IMR-90 (cell line): Measurements from ENCODE around the gene DEPDC5. TPM values are rescaled to one million over a fixed set of nuclear protein-coding genes. Genes with fewer than 3 reads are reported as not detected.

Source experiments
- ATAC-seq: fragments of 200-7000 bp; cut with Tn5 transposase; 2 replicates; pipeline ENCODE4 v1.9.1; 2020; ENCODE audit warnings: low read depth, mild to moderate bottlenecking, moderate library complexity
- BruUV-seq: library from RNA; stranded (reverse); fragments of 400-500 nt; replicated peaks from 2 replicates; lab custom pipeline; 2021; lab: Mats Ljungman, UMichigan
- CTCF ChIA-PET: fragments of 300-600 bp; formaldehyde crosslinking; extraction: SDS; loops from one replicate; lab custom pipeline; 2021; ENCODE audit warnings: antibody characterized with exemption; lab: Yijun Ruan, JAX
- POLR2A ChIA-PET: fragments of 300-600 bp; sonication (Branson Sonifier 250); formaldehyde crosslinking; loops from one replicate; lab custom pipeline; 2022; ENCODE audit warnings: antibody characterized with exemption; ENCODE audit not compliant: unreplicated experiment; lab: Charles Lee
- DNase-seq: peaks from one replicate; pipeline ENCODE4 v3.0.0; 2013
- H2AFZ ChIP-seq: replicated peaks from 2 replicates; pipeline ENCODE3; 2013; ENCODE audit warnings: low read length, mild to moderate bottlenecking; ENCODE audit not compliant: poor library complexity
- H2AK5ac ChIP-seq: 2 replicates; pipeline ENCODE4 v1.6.1; 2013; ENCODE audit warnings: low read depth, low read length, inconsistent platforms
- H2AK9ac ChIP-seq: replicated peaks from 2 replicates; pipeline ENCODE3; 2013; ENCODE audit warnings: mild to moderate bottlenecking, low read depth, low read length, moderate library complexity; ENCODE audit not compliant: poor library complexity
- H2BK120ac ChIP-seq: 2 replicates; pipeline ENCODE4 v1.6.1; 2013; ENCODE audit warnings: low read depth, low read length, inconsistent platforms
- H2BK15ac ChIP-seq: 3 replicates; pipeline ENCODE4 v1.6.1; 2013; ENCODE audit warnings: low read depth, low read length, inconsistent platforms
- H2BK20ac ChIP-seq: 2 replicates; pipeline ENCODE4 v1.6.1; 2013; ENCODE audit warnings: low read depth, mild to moderate bottlenecking, inconsistent platforms, low read length, moderate library complexity
- H2BK5ac ChIP-seq: 2 replicates; pipeline ENCODE4 v1.6.1; 2013; ENCODE audit warnings: mild to moderate bottlenecking, low read depth, low read length, inconsistent platforms; ENCODE audit not compliant: poor library complexity, severe bottlenecking
- H3K14ac ChIP-seq: replicated peaks from 2 replicates; pipeline ENCODE4 v1.6.1; 2013; ENCODE audit warnings: low read depth, low read length, inconsistent platforms
- H3K18ac ChIP-seq: 2 replicates; pipeline ENCODE4 v1.6.1; 2013; ENCODE audit warnings: low read depth, low read length, control low read depth
- H3K23ac ChIP-seq: 2 replicates; pipeline ENCODE4 v1.6.1; 2013; ENCODE audit warnings: low read depth, low read length, inconsistent platforms
- H3K27ac ChIP-seq: 2 replicates; pipeline ENCODE4 v1.5.1; 2013; ENCODE audit warnings: mild to moderate bottlenecking, control low read depth, low read length; ENCODE audit not compliant: insufficient read depth
- H3K27me3 ChIP-seq: 2 replicates; pipeline ENCODE4 v1.6.1; 2013; ENCODE audit warnings: low read length; ENCODE audit not compliant: control insufficient read depth, insufficient read depth
- H3K36me3 ChIP-seq: 2 replicates; pipeline ENCODE4 v1.6.1; 2013; ENCODE audit warnings: low read length, mixed read lengths; ENCODE audit not compliant: control insufficient read depth, insufficient read depth
- H3K4ac ChIP-seq: 2 replicates; pipeline ENCODE4 v1.6.1; 2013; ENCODE audit warnings: low read depth, low read length, inconsistent platforms
- H3K4me1 ChIP-seq: 2 replicates; pipeline ENCODE4 v1.6.1; 2013; ENCODE audit warnings: low read length, mixed read lengths; ENCODE audit not compliant: control insufficient read depth, insufficient read depth
- H3K4me2 ChIP-seq: 2 replicates; pipeline ENCODE4 v1.6.1; 2013; ENCODE audit warnings: low read depth, mild to moderate bottlenecking, control low read depth, low read length, moderate library complexity
- H3K4me3 ChIP-seq: 2 replicates; pipeline ENCODE4 v1.5.1; 2013; ENCODE audit warnings: low read depth, mild to moderate bottlenecking, control low read depth, low read length, moderate library complexity; ENCODE audit not compliant: insufficient read depth
- H3K56ac ChIP-seq: 2 replicates; pipeline ENCODE4 v1.6.1; 2013; ENCODE audit warnings: low read length, inconsistent platforms; ENCODE audit not compliant: insufficient read depth; ENCODE audit errors: extremely low read depth
- H3K79me1 ChIP-seq, 2 experiments: 2 replicates each; pipeline ENCODE4 v1.6.1; 2013; ENCODE audit warnings: low read length in 2 of 2, inconsistent platforms in 1 of 2, low read depth in 1 of 2
- H3K9ac ChIP-seq: 2 replicates; pipeline ENCODE4 v1.6.1; 2013; ENCODE audit warnings: low read depth, low read length, control low read depth
- H3K9me1 ChIP-seq: 2 replicates; pipeline ENCODE4 v1.6.1; 2013; ENCODE audit warnings: low read length, inconsistent platforms; ENCODE audit not compliant: insufficient read depth
- H3K9me3 ChIP-seq: 2 replicates; pipeline ENCODE4 v1.6.1; 2013; ENCODE audit warnings: low read length; ENCODE audit not compliant: control insufficient read depth, insufficient read depth
- H4K20me1 ChIP-seq: 2 replicates; pipeline ENCODE4 v1.6.1; 2013; ENCODE audit warnings: low read length, inconsistent platforms; ENCODE audit not compliant: insufficient read depth
- H4K5ac ChIP-seq: 2 replicates; pipeline ENCODE4 v1.6.1; 2013; ENCODE audit warnings: mild to moderate bottlenecking, low read depth, low read length, control low read depth
- H4K8ac ChIP-seq, 2 experiments: 2 replicates each; pipeline ENCODE4 v1.6.1; 2013; ENCODE audit warnings: low read depth in 2 of 2, low read length in 2 of 2, control low read depth in 1 of 2, inconsistent platforms in 1 of 2
- H4K91ac ChIP-seq: 2 replicates; pipeline ENCODE4 v1.6.1; 2013; ENCODE audit warnings: low read depth, low read length, inconsistent platforms; ENCODE audit not compliant: insufficient read depth
- BHLHE40 ChIP-seq: fragments of 150-350 bp; IDR thresholded peaks from 2 replicates; pipeline ENCODE4 v1.6.1; 2016; ENCODE audit warnings: mild to moderate bottlenecking, low read depth, low read length
- CEBPB ChIP-seq: IDR thresholded peaks from 2 replicates; pipeline ENCODE4 v1.6.1; 2012; ENCODE audit warnings: low read depth, low read length, improper control_type of control experiment
- CHD1 ChIP-seq: IDR thresholded peaks from 2 replicates; pipeline ENCODE4 v1.6.1; 2012; ENCODE audit warnings: low read depth, low read length, improper control_type of control experiment
- FOS ChIP-seq: fragments of 150-350 bp; IDR thresholded peaks from 2 replicates; pipeline ENCODE4 v1.6.1; 2016; ENCODE audit warnings: low read depth, low read length
- MAZ ChIP-seq: IDR thresholded peaks from 2 replicates; pipeline ENCODE4 v1.6.1; 2012; ENCODE audit warnings: low read depth, mild to moderate bottlenecking, low read length, improper control_type of control experiment, moderate library complexity, borderline replicate concordance
- MXI1 ChIP-seq: IDR thresholded peaks from 2 replicates; pipeline ENCODE4 v1.6.1; 2012; ENCODE audit warnings: low read depth, mild to moderate bottlenecking, low read length, moderate library complexity, borderline replicate concordance
- NFE2L2 ChIP-seq: fragments of 150-350 bp; IDR thresholded peaks from 2 replicates; pipeline ENCODE4 v1.6.1; 2016; ENCODE audit warnings: low read depth, mild to moderate bottlenecking, low read length
- POLR2A ChIP-seq: IDR thresholded peaks from 2 replicates; pipeline ENCODE4 v1.6.1; 2012; ENCODE audit warnings: mild to moderate bottlenecking, low read depth, low read length
- RCOR1 ChIP-seq: IDR thresholded peaks from 2 replicates; pipeline ENCODE4 v1.6.1; 2012; ENCODE audit warnings: mild to moderate bottlenecking, low read length, improper control_type of control experiment; ENCODE audit not compliant: insufficient replicate concordance
- RFX5 ChIP-seq: IDR thresholded peaks from 2 replicates; pipeline ENCODE4 v1.8.0; 2012; ENCODE audit warnings: low read depth, mild to moderate bottlenecking, low read length, moderate library complexity
- SMC3 ChIP-seq: fragments of 150-350 bp; IDR thresholded peaks from 2 replicates; pipeline ENCODE4 v1.6.1; 2016; ENCODE audit warnings: low read depth, mild to moderate bottlenecking, antibody characterized with exemption, low read length, moderate library complexity
- WGBS, 2 experiments: methylation state at CpG; one replicate each; pipeline versions ENCODE4 v1.1.5 to v1.1.7; 2013; ENCODE audit warnings: missing lambda C conversion rate in 2 of 2; ENCODE audit not compliant: insufficient read length in 1 of 2; ENCODE audit errors: extremely low coverage in 2 of 2; 5-methylcytosine and 5-hydroxymethylcytosine counted together
- dilution Hi-C: fragments of 300-500 bp; cut with HindIII; formaldehyde crosslinking; loops from one replicate; pipeline ENCODE4 v1.14.3; 2018; ENCODE audit warnings: low sequenced_read_pairs; ENCODE audit not compliant: unreplicated experiment
- in situ Hi-C: fragments of 300-500 bp; cut with MboI; formaldehyde crosslinking; loops from 3 replicates; pipeline ENCODE4 v1.14.3; 2019; ENCODE audit warnings: low sequenced_read_pairs, inconsistent platforms, mixed read lengths
- intact Hi-C: fragments of 100-400 bp; cut with micrococcal nuclease; formaldehyde crosslinking; loops from 2 replicates; pipeline ENCODE4 v1.10.0; 2022
- polyA plus RNA-seq, 3 experiments: library from polyadenylated mRNA; depleted of rRNA; stranded (reverse); fragments of >200 nt; gene quantifications; 2 replicates each; pipeline ENCODE4 v1.2.3, GENCODE V29; 2012; ENCODE audit warnings: low replicate concordance in 1 of 3
- total RNA-seq: library from RNA; depleted of rRNA; stranded (reverse); fragments of >200 nt; gene quantifications from 2 replicates; pipeline ENCODE4 v1.2.3, GENCODE V29; 2012
- TF ChIP-seq, protein P1 (sequence below): conservative IDR thresholded peaks from 2 replicates; pipeline ENCODE4 v1.5.1; 2012; ENCODE audit warnings: mild to moderate bottlenecking, low read depth, low read length, improper control_type of control experiment
- TF ChIP-seq, protein P2 (sequence below): fragments of 150-350 bp; IDR thresholded peaks from 2 replicates; pipeline ENCODE4 v1.6.1; 2017; ENCODE audit warnings: mild to moderate bottlenecking, antibody characterized with exemption, low read length, low read depth

DEPDC5 gene
- total and polyA plus RNA-seq, 2 of the 4 experiments (the other 2 are of a cell fraction): 6.6 to 12.9 TPM

DNA sequence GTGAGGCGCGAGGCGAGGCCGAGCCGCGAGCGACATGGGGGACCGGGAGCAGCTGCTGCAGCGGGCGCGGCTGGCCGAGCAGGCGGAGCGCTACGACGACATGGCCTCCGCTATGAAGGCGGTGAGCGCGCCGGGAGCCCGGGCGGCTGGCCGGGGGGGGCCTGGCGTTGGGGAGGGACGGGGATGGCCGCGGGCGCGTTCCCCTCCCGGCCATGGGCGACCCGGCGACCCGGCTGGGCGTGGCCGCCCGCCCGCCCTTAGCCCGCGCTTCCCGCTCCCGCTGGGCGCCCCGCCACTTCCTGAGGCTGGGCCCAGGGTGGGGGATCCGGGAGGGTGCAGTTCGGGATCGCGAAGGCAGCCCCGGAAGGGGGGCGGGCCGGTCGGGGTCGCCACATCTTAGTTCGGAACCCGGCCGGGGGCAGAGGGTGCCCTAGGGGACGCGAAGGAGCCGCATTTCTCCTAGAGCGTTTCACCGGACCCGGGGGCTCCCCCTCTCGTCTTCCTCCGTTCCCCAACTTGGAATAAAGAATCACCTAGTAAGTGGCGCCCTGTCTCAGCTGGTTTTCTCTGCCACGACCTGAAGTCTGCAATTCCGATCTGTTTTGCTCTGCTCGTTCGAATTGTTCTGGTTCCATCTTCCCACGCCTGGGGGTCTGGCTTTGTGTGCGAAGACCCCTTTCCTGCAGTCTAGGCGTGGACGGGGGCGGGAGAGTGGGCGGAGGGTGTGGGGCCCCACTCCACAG, 191.1 kb downstream of the DEPDC5 start:
- Histone ChIP-seq H3K4me3 (peak overlapping the region; percentile 79), H4K8ac (peak overlapping the region; percentile 71 to 79), H3K9ac (peak overlapping the region; percentile 92), H4K5ac (peak overlapping the region; percentile 43), H3K36me3 (peaks cover 5% of the 10 kb centered on the region; the same call in 1 of the 2 replicates), H2AK5ac (peak overlapping the region; percentile 94), H3K56ac (peak overlapping the region; percentile 98), H3K9me1 (peaks cover 7% of the 10 kb centered on the region; the same call in 1 of the 2 replicates), H3K23ac (peak overlapping the region; percentile 99), H4K91ac (peak overlapping the region; percentile 68), H3K27me3 (no peaks in the 10 kb centered on the region), H3K4me1 (peaks cover 11% of the 10 kb centered on the region), H2BK120ac (peak overlapping the region; percentile 35; the same call in 1 of the 2 replicates), H3K9me3 (no peaks in the 10 kb centered on the region), H3K18ac (peak overlapping the region; percentile 72), H2BK5ac (peak overlapping the region; percentile 84), H4K20me1 (peaks cover 33% of the 10 kb centered on the region), H2BK20ac (no peak overlapping the region), H3K27ac (peak overlapping the region; percentile 94), H3K79me1 (peaks cover 0 to 35% of the 10 kb centered on the region in 2 experiments; a peak in 2 of 4 replicates), H3K4ac (peak overlapping the region; percentile 96), H2AFZ (peak overlapping the region; percentile 92), H3K4me2 (peak overlapping the region; percentile 95), H2BK15ac (peak overlapping the region; percentile 33; the same call in 1 of the 3 replicates), H3K14ac (peak overlapping the region; percentile 98), H2AK9ac (peak overlapping the region; percentile 84)
- in situ Hi-C loops (loop anchor here (10.0 kb wide), 1 partner anchor 190 kb away; the partner anchor contains the start of genes DEPDC5 and PRR14L), dilution Hi-C loops (no loop called here), intact Hi-C loops (loop anchor here (1.0 to 2.0 kb wide), 2 partner anchors 99 to 280 kb away; no protein-coding TSS in a partner anchor)
- ATAC-seq (peak; percentile 34), DNase-seq (no peak)
- 1% methylated on average over 17 of the region's 76 CpGs; no CpG with 5 or more reads in 1 of the 2 experiments for WGBS, 2 experiments
- no TSS peak for BruUV-seq
- ChIA-PET POLR2A (no interaction called here), CTCF (no interaction called here)
- TF ChIP-seq FOS: no peak
- TF ChIP-seq MXI1: no peak
- TF ChIP-seq, protein P1, sequence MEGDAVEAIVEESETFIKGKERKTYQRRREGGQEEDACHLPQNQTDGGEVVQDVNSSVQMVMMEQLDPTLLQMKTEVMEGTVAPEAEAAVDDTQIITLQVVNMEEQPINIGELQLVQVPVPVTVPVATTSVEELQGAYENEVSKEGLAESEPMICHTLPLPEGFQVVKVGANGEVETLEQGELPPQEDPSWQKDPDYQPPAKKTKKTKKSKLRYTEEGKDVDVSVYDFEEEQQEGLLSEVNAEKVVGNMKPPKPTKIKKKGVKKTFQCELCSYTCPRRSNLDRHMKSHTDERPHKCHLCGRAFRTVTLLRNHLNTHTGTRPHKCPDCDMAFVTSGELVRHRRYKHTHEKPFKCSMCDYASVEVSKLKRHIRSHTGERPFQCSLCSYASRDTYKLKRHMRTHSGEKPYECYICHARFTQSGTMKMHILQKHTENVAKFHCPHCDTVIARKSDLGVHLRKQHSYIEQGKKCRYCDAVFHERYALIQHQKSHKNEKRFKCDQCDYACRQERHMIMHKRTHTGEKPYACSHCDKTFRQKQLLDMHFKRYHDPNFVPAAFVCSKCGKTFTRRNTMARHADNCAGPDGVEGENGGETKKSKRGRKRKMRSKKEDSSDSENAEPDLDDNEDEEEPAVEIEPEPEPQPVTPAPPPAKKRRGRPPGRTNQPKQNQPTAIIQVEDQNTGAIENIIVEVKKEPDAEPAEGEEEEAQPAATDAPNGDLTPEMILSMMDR: peak; percentile 8; the same call in 1 of the 2 replicates
- no peak for TF ChIP-seq RFX5
- TF ChIP-seq, protein P2, sequence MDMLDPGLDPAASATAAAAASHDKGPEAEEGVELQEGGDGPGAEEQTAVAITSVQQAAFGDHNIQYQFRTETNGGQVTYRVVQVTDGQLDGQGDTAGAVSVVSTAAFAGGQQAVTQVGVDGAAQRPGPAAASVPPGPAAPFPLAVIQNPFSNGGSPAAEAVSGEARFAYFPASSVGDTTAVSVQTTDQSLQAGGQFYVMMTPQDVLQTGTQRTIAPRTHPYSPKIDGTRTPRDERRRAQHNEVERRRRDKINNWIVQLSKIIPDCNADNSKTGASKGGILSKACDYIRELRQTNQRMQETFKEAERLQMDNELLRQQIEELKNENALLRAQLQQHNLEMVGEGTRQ: no peak
- TF ChIP-seq CHD1: no peak
- TF ChIP-seq SMC3: no peak
- TF ChIP-seq MAZ: peak; percentile 20; the same call in 1 of the 2 replicates
- no peak for TF ChIP-seq NFE2L2
- TF ChIP-seq POLR2A: no peak
- TF ChIP-seq RCOR1: no peak
- TF ChIP-seq CEBPB: no peak
- TF ChIP-seq BHLHE40: no peak
